Measurements from ENCODE around the gene MED13L. TPM values are rescaled to one million over a fixed set of nuclear protein-coding genes. Genes with fewer than 3 reads are reported as not detected.
A peak's percentile ranks its signal among the peaks of the same experiment; 100 is the strongest.

The MED13L gene
- total and polyA plus RNA-seq, 8 donors = 10.3 to 93.8 (median 53.0) TPM

DNA sequence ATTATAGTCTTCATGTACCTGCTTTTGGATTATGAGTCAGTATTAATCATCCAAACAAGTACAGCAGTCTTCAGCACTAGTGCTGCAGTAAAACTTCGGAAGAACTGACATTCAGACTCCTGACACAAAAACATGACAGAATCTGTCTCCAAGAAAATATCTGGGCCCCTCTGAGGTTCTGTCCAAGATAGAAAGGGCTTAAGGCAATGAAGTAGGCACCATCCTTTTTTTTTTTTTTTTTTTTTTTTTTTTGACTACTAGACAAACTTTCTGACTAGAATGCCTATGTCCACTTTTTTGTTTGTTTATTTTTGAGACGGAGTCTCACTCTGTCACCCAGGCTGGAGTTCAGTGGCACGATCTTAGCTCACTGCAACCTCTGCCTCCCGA lies 112.5 kb downstream of the MED13L start:
- TF ChIP-seq, protein P1, sequence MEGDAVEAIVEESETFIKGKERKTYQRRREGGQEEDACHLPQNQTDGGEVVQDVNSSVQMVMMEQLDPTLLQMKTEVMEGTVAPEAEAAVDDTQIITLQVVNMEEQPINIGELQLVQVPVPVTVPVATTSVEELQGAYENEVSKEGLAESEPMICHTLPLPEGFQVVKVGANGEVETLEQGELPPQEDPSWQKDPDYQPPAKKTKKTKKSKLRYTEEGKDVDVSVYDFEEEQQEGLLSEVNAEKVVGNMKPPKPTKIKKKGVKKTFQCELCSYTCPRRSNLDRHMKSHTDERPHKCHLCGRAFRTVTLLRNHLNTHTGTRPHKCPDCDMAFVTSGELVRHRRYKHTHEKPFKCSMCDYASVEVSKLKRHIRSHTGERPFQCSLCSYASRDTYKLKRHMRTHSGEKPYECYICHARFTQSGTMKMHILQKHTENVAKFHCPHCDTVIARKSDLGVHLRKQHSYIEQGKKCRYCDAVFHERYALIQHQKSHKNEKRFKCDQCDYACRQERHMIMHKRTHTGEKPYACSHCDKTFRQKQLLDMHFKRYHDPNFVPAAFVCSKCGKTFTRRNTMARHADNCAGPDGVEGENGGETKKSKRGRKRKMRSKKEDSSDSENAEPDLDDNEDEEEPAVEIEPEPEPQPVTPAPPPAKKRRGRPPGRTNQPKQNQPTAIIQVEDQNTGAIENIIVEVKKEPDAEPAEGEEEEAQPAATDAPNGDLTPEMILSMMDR (IDR thresholded peaks at IDR 0.05) = no peak
- H3K9me3 ChIP-seq = no peaks in the 10 kb centered on the region
- H3K27me3 ChIP-seq = no peaks in the 10 kb centered on the region
- WGBS, 2 donors = 63 to 71% methylated on average over 4 of the region's 4 CpGs
- H3K27ac ChIP-seq = no peak overlapping the region
- DNase-seq = no peak
- H3K4me1 ChIP-seq = peaks cover 8 to 42% (median 21%) of the 10 kb centered on the region in 3 donors
- intact Hi-C loops (cut with DNase I) = no loop called here
- no peak for FAIRE-seq
- no peaks in the 10 kb centered on the region for H3K36me3 ChIP-seq
- ATAC-seq = peak in 3 of 4 donors; percentile 31 to 55 (median 48)
- no peak overlapping the region for H3K4me3 ChIP-seq

DNA sequence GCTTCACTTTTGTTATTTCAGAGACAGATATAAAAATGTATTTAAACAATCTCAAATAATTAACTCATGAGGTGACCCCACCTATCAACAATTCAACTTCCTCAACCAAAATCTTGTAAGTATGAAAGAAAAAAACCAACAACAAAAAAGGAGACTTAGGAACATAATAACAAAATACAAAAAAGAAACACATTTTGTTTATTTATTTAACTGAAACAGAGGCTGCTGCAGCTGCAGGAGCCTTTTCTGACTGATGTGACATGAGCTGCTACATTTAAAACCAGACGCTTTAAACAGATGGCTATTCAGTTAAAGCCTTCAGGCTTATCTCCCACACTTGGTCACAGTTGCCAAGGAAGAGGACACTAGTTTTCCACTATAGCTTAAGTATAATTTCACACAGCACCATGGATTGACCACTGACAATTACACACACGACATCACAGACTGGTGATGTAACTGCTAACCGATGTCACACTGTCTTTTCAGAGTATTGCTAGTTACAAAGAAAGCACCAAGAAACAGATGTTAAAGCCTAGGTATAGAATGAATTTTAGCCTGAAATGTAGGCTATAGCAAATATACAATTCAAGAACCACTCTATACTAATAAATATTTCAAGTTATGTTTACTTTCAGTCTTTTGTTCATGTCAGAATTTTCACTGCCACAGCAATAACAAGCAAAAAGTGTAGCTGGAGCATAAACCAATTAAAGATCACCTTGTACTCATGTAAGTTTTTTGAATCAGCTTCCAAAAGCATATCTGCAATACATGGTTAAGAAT lies 113.0 kb downstream of the MED13L start:
- 22 to 23% methylated on average over 3 of the region's 3 CpGs for WGBS, 2 donors
- ATAC-seq (peak in 3 of 4 donors; percentile 22 to 40 (median 30)), DNase-seq (no peak), FAIRE-seq (no peak)
- peaks cover 8 to 48% (median 27%) of the 10 kb centered on the region in 3 donors for H3K4me1 ChIP-seq
- no peaks in the 10 kb centered on the region for H3K36me3 ChIP-seq
- no peaks in the 10 kb centered on the region for H3K9me3 ChIP-seq
- H3K27ac ChIP-seq = peak overlapping the region in 1 of 4 donors; percentile 9
- TF ChIP-seq, protein P1 (IDR thresholded peaks at IDR 0.05) = no peak
- intact Hi-C loops (cut with DNase I) = no loop called here
- H3K4me3 ChIP-seq = no peak overlapping the region
- no peaks in the 10 kb centered on the region for H3K27me3 ChIP-seq

DNA sequence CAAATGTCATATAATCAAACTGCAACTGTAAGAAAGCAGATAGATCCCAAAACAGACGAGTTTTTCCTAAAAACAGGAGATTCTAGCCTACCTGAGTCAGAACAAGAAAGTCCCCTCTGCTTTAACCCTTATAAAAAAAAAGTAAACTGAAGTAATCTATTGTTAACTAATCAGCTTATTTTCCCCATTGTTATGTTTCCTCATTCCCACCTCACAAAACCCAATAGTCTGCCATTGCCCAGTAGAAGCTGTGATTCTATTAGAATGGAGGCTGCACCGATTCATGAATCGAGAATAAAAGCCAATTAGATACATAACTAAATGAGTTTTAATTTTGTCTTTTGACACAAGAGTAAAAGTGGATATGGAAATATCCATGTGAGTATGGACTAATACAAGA lies 115.4 kb downstream of the MED13L start:
- H3K4me3 ChIP-seq = no peak overlapping the region
- no peak for FAIRE-seq
- H3K9me3 ChIP-seq = no peaks in the 10 kb centered on the region
- no peak for DNase-seq
- TF ChIP-seq, protein P1 (IDR thresholded peaks at IDR 0.05) = no peak
- H3K27me3 ChIP-seq = no peaks in the 10 kb centered on the region
- H3K4me1 ChIP-seq = peaks cover 8 to 51% (median 31%) of the 10 kb centered on the region in 3 donors
- H3K27ac ChIP-seq = peak overlapping the region in 1 of 4 donors; percentile 1
- intact Hi-C loops (cut with DNase I) = no loop called here
- no peak for ATAC-seq
- 68 to 69% methylated on average over 3 of the region's 3 CpGs for WGBS, 2 donors
- H3K36me3 ChIP-seq = no peaks in the 10 kb centered on the region

DNA sequence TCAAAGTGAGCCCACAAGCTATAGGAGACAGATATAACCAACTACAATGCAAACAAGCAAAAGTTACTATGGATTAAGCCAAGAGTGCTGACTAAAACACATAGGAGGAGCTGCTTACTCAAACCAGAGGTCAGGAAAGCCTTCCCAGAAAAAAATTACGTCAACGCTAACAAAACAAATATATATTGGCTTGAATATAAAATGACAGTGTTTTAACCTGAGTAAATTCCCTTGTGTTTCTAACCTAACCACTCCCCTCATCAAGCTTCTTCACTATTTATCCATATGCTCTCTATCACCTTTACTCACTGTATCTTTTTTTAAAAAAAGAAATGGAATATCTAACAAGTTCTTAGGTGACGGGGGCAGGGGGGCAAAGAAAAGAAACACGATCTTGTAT lies 115.9 kb downstream of the MED13L start:
- peak overlapping the region in 1 of 4 donors; percentile 1 for H3K27ac ChIP-seq
- no peaks in the 10 kb centered on the region for H3K9me3 ChIP-seq
- no peaks in the 10 kb centered on the region for H3K27me3 ChIP-seq
- TF ChIP-seq, protein P1 (IDR thresholded peaks at IDR 0.05) = no peak
- DNase-seq (no peak), ATAC-seq (peak; percentile 65 to 72 (median 68)), FAIRE-seq (no peak)
- H3K4me1 ChIP-seq = peaks cover 8 to 51% (median 29%) of the 10 kb centered on the region in 3 donors
- no peaks in the 10 kb centered on the region for H3K36me3 ChIP-seq
- H3K4me3 ChIP-seq = no peak overlapping the region
- WGBS, 2 donors = 49 to 57% methylated on average over 4 of the region's 4 CpGs
- intact Hi-C loops (cut with DNase I) = no loop called here

DNA sequence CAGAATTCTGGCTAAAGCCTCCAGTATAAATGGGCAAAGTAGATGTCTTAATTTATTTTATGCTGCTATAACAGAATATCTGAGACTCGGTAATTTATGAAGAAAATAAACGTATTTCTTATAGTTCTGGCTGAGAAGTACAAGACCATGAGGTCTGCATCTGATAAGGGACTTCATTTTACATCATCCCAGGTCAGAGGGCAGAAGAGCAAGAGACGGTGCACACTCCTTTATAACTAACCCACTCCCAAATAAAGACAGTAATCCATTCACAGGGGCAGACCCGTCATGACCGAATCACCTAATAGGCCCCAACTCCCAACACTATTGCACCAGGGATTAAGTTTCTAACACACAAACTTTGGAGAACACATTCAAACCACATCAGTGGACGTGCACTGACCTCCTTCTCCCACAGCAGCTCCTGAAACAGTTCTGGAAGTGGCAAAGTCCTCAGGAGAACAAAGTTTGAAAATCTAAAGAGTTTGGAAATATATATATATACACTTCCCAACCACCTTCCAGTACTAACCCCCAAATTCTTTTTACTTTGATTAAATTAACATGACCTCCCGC lies 116.5 kb downstream of the MED13L start:
- WGBS, 2 donors = 77 to 83% methylated on average over 7 of the region's 7 CpGs
- intact Hi-C loops (cut with DNase I) = no loop called here

More for the DNA sequence above, 116.5 kb downstream of the MED13L start:
- FAIRE-seq (no peak), DNase-seq (no peak), ATAC-seq (peak in 1 of 4 donors; percentile 13)
- no peaks in the 10 kb centered on the region for H3K9me3 ChIP-seq
- TF ChIP-seq, protein P1 (IDR thresholded peaks at IDR 0.05) = no peak
- H3K4me1 ChIP-seq = peaks cover 8 to 51% (median 29%) of the 10 kb centered on the region in 3 donors
- H3K4me3 ChIP-seq = no peak overlapping the region
- no peak overlapping the region for H3K27ac ChIP-seq
- H3K36me3 ChIP-seq = no peaks in the 10 kb centered on the region
- H3K27me3 ChIP-seq = no peaks in the 10 kb centered on the region

All from pancreas (tissue), 10 donors.